Adrenal gland (tissue), 5 donors: ENCODE results near the gene MMP24.

Experiments
- POLR2A ChIP-seq, 2 donors: fragments of 450-650 bp; IDR thresholded peaks; one replicate each; pipeline ENCODE4 v1.6.1; 2017; ENCODE audit warnings: antibody characterized with exemption in 2 of 2, mild to moderate bottlenecking in 2 of 2, moderate library complexity in 1 of 2
- TF ChIP-seq, protein P1 (sequence below), 6 experiments: fragments of 450-650 bp in 4 of 6; fragments of 200-600 bp in 2 of 6; sonication (generic) in 1 of 6; IDR thresholded peaks; 1 replicate in 5 of 6; 2 replicates in 1 of 6; pipeline versions ENCODE4 v1.5.1 to v1.8.0; 2016 to 2021; ENCODE audit warnings: antibody characterized with exemption in 6 of 6, mild to moderate bottlenecking in 2 of 6, moderate library complexity in 1 of 6
- donor health status: DM: no; HTN: no; CAD: no.

DNA sequence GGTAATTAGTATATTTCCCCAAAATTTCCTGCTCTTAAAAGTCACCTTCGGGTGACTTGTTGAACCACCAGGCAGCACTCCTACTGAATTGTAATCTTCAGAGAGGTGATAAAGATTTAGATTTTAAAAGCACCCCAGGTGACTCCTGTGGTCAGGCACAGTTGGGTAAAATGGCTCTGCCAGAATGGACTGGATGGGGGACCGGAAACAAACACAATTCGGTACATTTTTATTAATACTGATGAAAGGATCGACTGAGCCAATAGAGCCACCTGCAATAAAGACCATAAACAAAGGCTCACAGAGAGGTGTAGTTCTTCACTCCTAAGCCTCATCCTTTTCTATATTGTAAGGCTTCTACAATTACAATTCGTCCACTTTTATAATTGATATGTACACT, 85.3 kb downstream of the MMP24 start:
- TF ChIP-seq, protein P1, sequence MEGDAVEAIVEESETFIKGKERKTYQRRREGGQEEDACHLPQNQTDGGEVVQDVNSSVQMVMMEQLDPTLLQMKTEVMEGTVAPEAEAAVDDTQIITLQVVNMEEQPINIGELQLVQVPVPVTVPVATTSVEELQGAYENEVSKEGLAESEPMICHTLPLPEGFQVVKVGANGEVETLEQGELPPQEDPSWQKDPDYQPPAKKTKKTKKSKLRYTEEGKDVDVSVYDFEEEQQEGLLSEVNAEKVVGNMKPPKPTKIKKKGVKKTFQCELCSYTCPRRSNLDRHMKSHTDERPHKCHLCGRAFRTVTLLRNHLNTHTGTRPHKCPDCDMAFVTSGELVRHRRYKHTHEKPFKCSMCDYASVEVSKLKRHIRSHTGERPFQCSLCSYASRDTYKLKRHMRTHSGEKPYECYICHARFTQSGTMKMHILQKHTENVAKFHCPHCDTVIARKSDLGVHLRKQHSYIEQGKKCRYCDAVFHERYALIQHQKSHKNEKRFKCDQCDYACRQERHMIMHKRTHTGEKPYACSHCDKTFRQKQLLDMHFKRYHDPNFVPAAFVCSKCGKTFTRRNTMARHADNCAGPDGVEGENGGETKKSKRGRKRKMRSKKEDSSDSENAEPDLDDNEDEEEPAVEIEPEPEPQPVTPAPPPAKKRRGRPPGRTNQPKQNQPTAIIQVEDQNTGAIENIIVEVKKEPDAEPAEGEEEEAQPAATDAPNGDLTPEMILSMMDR (IDR thresholded peaks at IDR 0.05), result no peak
- no peak for TF ChIP-seq POLR2A (IDR thresholded peaks at IDR 0.05)
